Measurements from ENCODE around the gene ZBTB34. TPM values are rescaled to one million over a fixed set of nuclear protein-coding genes. Genes with fewer than 3 reads are reported as not detected.

ZBTB34 gene
- total RNA-seq, 1 experiment from 2014 or later, result 15.8 TPM

DNA sequence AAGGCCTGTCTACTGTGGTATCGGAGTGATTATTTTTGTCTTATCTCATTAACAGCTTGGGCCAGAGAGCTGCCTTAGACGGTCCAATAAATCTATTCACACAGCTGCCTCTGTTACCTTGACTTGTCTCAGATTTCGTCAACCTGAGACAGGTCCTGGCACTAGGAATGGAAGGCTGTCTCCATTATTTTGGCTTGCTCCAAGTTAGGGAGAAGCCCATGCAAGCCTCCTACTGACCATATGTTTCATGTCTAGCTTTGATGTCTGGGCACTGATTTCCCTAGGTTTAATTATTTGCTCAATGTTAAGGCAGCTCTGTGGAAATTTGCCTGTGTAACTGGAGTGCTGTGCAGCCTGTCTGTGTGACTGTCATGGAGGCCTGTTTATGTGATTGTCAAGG lies 41.8 kb downstream of the ZBTB34 start:
- H3K9ac ChIP-seq (ENCODE audit: extremely low read depth, insufficient read length, low read length), result no peak overlapping the region
- TF ChIP-seq, protein P1, sequence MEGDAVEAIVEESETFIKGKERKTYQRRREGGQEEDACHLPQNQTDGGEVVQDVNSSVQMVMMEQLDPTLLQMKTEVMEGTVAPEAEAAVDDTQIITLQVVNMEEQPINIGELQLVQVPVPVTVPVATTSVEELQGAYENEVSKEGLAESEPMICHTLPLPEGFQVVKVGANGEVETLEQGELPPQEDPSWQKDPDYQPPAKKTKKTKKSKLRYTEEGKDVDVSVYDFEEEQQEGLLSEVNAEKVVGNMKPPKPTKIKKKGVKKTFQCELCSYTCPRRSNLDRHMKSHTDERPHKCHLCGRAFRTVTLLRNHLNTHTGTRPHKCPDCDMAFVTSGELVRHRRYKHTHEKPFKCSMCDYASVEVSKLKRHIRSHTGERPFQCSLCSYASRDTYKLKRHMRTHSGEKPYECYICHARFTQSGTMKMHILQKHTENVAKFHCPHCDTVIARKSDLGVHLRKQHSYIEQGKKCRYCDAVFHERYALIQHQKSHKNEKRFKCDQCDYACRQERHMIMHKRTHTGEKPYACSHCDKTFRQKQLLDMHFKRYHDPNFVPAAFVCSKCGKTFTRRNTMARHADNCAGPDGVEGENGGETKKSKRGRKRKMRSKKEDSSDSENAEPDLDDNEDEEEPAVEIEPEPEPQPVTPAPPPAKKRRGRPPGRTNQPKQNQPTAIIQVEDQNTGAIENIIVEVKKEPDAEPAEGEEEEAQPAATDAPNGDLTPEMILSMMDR (conservative IDR thresholded peaks at IDR 0.05), result no peak
- Mint-ChIP-seq H3K36me3 (ENCODE audit: insufficient read depth in 1 of 3, low read depth in 3 of 3) (no peaks in the 10 kb centered on the region), H3K27me3 (ENCODE audit: low read depth) (peaks cover 19% of the 10 kb centered on the region), H3K4me1 (peaks cover 9 to 10% of the 10 kb centered on the region in 2 experiments), H3K27ac (no peak overlapping the region), H3K9me3 (peaks cover 9% of the 10 kb centered on the region in 2 experiments; a peak in 3 of 5 replicates), H3K4me3 (no peak overlapping the region)
- H4K20me1 ChIP-seq (ENCODE audit: control insufficient read depth, insufficient read depth, insufficient read length), result no peaks in the 10 kb centered on the region
- H2AK5ac ChIP-seq (ENCODE audit: insufficient read length, low read length), result no peak overlapping the region
- no peak overlapping the region for H3K27ac ChIP-seq (ENCODE audit: insufficient read length, low read depth, low read length)
- H3K23ac ChIP-seq (ENCODE audit: insufficient read length, low read depth, low read length), result no peak overlapping the region
- no peak overlapping the region for H2BK12ac ChIP-seq (ENCODE audit: insufficient read length, low read depth, low read length)
- no peaks in the 10 kb centered on the region for H3K23me2 ChIP-seq (ENCODE audit: insufficient read length, low read depth, low read length, poor library complexity, severe bottlenecking)
- no peak overlapping the region for H3K18ac ChIP-seq (ENCODE audit: insufficient read length, low read depth, low read length)
- H3K27me3 ChIP-seq (ENCODE audit: insufficient read depth, low read length), result no peaks in the 10 kb centered on the region
- H3K79me1 ChIP-seq (ENCODE audit: insufficient read depth, low read depth, low read length, poor library complexity, severe bottlenecking), result no peaks in the 10 kb centered on the region
- no peak overlapping the region for H3K56ac ChIP-seq (ENCODE audit: insufficient read length, low read depth, low read length)
- no peaks in the 10 kb centered on the region for H3K4me1 ChIP-seq (ENCODE audit: insufficient read depth, low read length)
- H2BK15ac ChIP-seq (ENCODE audit: low read depth, low read length), result no peak overlapping the region
- no peak overlapping the region for H4K91ac ChIP-seq (ENCODE audit: insufficient read length, low read depth, low read length)
- H2BK20ac ChIP-seq (ENCODE audit: low read depth, low read length, poor library complexity, severe bottlenecking), result no peak overlapping the region
- no peak overlapping the region for H3T11ph ChIP-seq (ENCODE audit: low read length)
- no peak overlapping the region for H3K4me2 ChIP-seq (ENCODE audit: insufficient read depth, insufficient read length, low read length)
- no peak overlapping the region for H2BK120ac ChIP-seq (ENCODE audit: low read depth, low read length, poor library complexity, severe bottlenecking)
- no peaks in the 10 kb centered on the region for H3K79me2 ChIP-seq (ENCODE audit: insufficient read depth, low read length)
- H3K4ac ChIP-seq (ENCODE audit: low read depth, low read length), result no peak overlapping the region
- H4K5ac ChIP-seq (ENCODE audit: insufficient read length, low read depth, low read length), result no peak overlapping the region
- no peak overlapping the region for H4K8ac ChIP-seq (replicated peaks; ENCODE audit: insufficient read length, low read depth, low read length)
- H2BK5ac ChIP-seq (ENCODE audit: insufficient read length, low read length), result no peak overlapping the region
- H3K14ac ChIP-seq (ENCODE audit: insufficient read depth, low read length), result no peak overlapping the region
- no peak for DNase-seq
- H3K9me3 ChIP-seq (ENCODE audit: control insufficient read depth, low read depth, low read length), result no peaks in the 10 kb centered on the region
- WGBS (ENCODE audit: extremely low coverage, insufficient read length, low lambda C conversion rate), result no CpG with 5 or more reads among the region's 3 CpGs
- no peak overlapping the region for H2AFZ ChIP-seq (ENCODE audit: low read length)
